GM12865 (cell line): Measurements from ENCODE around the gene FLT4.
A peak's percentile ranks its signal among the peaks of the same experiment; 100 is the strongest.
"Not testable (repeated sequence)": the region's sequence is repeated elsewhere in the genome, so short reads cannot be mapped to it uniquely, and the experiment has no call there.

Source experiments
- DNase-seq: peaks from one replicate; pipeline ENCODE4 v3.0.0; 2010; ENCODE audit warnings: low read depth
- H3K4me3 ChIP-seq: 2 replicates; pipeline ENCODE4 v1.5.1; 2011; ENCODE audit warnings: mild to moderate bottlenecking, low read depth, low read length, control low read depth
- TF ChIP-seq, protein P1 (sequence below): IDR thresholded peaks from 2 replicates; pipeline ENCODE4 v1.5.1; 2011; ENCODE audit warnings: low read length, control low read depth, low read depth, inconsistent platforms; ENCODE audit not compliant: insufficient read depth; ENCODE audit errors: missing control alignments

FLT4 gene

DNA sequence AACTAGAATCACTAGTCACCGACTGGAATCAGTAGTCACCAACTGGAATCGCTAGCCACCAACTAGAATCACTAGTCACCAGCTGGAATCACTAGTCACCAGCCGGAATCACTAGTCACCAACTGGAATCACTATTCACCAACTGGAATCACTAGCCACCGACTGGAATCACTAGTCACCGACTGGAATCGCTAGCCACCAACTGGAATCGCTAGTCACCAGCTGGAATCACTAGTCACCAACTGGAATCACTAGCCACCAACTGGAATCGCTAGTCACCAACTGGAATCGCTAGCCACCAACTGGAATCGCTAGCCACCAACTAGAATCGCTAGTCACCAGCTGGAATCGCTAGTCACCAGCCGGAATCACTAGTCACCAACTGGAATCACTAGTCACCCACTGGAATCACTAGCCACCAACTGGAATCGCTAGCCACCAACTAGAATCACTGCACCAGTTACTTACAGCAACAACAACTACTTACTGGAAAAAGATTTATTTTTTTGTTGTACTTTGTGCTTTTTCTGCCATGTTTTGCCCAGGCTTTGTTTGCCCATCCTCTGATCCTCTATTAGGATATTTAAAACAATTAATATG lies 25.7 kb upstream of the FLT4 start:
- no peak for DNase-seq
- TF ChIP-seq, protein P1, sequence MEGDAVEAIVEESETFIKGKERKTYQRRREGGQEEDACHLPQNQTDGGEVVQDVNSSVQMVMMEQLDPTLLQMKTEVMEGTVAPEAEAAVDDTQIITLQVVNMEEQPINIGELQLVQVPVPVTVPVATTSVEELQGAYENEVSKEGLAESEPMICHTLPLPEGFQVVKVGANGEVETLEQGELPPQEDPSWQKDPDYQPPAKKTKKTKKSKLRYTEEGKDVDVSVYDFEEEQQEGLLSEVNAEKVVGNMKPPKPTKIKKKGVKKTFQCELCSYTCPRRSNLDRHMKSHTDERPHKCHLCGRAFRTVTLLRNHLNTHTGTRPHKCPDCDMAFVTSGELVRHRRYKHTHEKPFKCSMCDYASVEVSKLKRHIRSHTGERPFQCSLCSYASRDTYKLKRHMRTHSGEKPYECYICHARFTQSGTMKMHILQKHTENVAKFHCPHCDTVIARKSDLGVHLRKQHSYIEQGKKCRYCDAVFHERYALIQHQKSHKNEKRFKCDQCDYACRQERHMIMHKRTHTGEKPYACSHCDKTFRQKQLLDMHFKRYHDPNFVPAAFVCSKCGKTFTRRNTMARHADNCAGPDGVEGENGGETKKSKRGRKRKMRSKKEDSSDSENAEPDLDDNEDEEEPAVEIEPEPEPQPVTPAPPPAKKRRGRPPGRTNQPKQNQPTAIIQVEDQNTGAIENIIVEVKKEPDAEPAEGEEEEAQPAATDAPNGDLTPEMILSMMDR: no peak
- no peak overlapping the region for H3K4me3 ChIP-seq

- H3K4me3 ChIP-seq, DNase-seq: not testable (repeated sequence)
Measured at GRCh38 chr5:180674090-180674475, 24.7 kb upstream of the FLT4 start.

GRCh38 chr5:180673371-180674089 lies 24.1 kb upstream of the FLT4 start:
- TF ChIP-seq, protein P1: no peak
- DNase-seq: no peak
- H3K4me3 ChIP-seq: no peak overlapping the region

GRCh38 chr5:180671958-180672524 lies 22.6 kb upstream of the FLT4 start:
- DNase-seq, H3K4me3 ChIP-seq: not testable (repeated sequence)

- DNase-seq: peak; percentile 71
- TF ChIP-seq, protein P1: peak; percentile 79
- no peak overlapping the region for H3K4me3 ChIP-seq
Measured at GRCh38 chr5:180670586-180671359, 21.4 kb upstream of the FLT4 start.

GRCh38 chr5:180670157-180670556 lies 20.8 kb upstream of the FLT4 start:
- no peak overlapping the region for H3K4me3 ChIP-seq
- TF ChIP-seq, protein P1: no peak

GRCh38 chr5:180669661-180670060 lies 20.3 kb upstream of the FLT4 start:
- H3K4me3 ChIP-seq: no peak overlapping the region
- DNase-seq: no peak
- TF ChIP-seq, protein P1: no peak

More at GRCh38 chr5:180670157-180670556, 20.8 kb upstream of the FLT4 start:
- DNase-seq: no peak
